Activated T-helper 1 cell treated with anti-CD3 and anti-CD28 coated beads, Interleukin-12 subunit alpha, Interleukin-12 subunit beta, Interleukin-2, Interleukin-4 antibody, amounts not matched to agents 30 ng/mL and 10 ng/mL and 1 ng/mL, durations not matched to agents 14 hours and 24 hours and 36 hours (primary cell): Measurements from ENCODE around the gene TBR1. TPM values are rescaled to one million over a fixed set of nuclear protein-coding genes. Genes with fewer than 3 reads are reported as not detected.
A peak's percentile ranks its signal among the peaks of the same experiment; 100 is the strongest.

ENCODE experiments used
- DNase-seq: peaks from one replicate; pipeline ENCODE4 v3.0.0; 2021; ENCODE audit warnings: low spot score
- H3K27ac Mint-ChIP-seq: one replicate; pipeline ENCODE4 v1.8.0; 2021; ENCODE audit warnings: mild to moderate bottlenecking, mixed read lengths
- H3K27me3 Mint-ChIP-seq: one replicate; pipeline ENCODE4 v1.8.0; 2022; ENCODE audit warnings: mild to moderate bottlenecking, moderate library complexity, mixed read lengths; ENCODE audit not compliant: insufficient read depth
- H3K36me3 Mint-ChIP-seq: one replicate; pipeline ENCODE4 v1.8.0; 2021; ENCODE audit warnings: low read depth, mixed read lengths
- H3K4me1 Mint-ChIP-seq: one replicate; pipeline ENCODE4 v1.8.0; 2021; ENCODE audit warnings: low read depth, mixed read lengths
- H3K4me3 Mint-ChIP-seq: one replicate; pipeline ENCODE4 v1.8.0; 2021; ENCODE audit warnings: mild to moderate bottlenecking, moderate library complexity, mixed read lengths
- H3K9me3 Mint-ChIP-seq: one replicate; pipeline ENCODE4 v1.8.0; 2021; ENCODE audit warnings: mixed read lengths
- intact Hi-C: fragments of 100-400 bp; cut with micrococcal nuclease; formaldehyde crosslinking; loops from one replicate; pipeline ENCODE4 v1.15.1; 2024
- total RNA-seq: library from RNA; stranded (reverse); gene quantifications from 2 replicates; pipeline ENCODE4 v1.2.3, GENCODE V29; 2022

Gene TBR1
- total RNA-seq, 1 donor from 2014 or later = not detected

- Mint-ChIP-seq H3K36me3 (peaks cover 20% of the 10 kb centered on the region), H3K27ac (peak overlapping the region; percentile 22), H3K4me1 (peaks cover 59% of the 10 kb centered on the region), H3K9me3 (no peaks in the 10 kb centered on the region), H3K27me3 (peaks cover 89% of the 10 kb centered on the region), H3K4me3 (peak overlapping the region; percentile 32)
- intact Hi-C loops = loop anchor here (5.0 kb wide), 1 partner anchor 181 kb away; no protein-coding TSS in a partner anchor
- no peak for DNase-seq
These were observed 2.2 kb downstream of the TBR1 start for GRCh38 chr2:161418275-161418714.

DNA sequence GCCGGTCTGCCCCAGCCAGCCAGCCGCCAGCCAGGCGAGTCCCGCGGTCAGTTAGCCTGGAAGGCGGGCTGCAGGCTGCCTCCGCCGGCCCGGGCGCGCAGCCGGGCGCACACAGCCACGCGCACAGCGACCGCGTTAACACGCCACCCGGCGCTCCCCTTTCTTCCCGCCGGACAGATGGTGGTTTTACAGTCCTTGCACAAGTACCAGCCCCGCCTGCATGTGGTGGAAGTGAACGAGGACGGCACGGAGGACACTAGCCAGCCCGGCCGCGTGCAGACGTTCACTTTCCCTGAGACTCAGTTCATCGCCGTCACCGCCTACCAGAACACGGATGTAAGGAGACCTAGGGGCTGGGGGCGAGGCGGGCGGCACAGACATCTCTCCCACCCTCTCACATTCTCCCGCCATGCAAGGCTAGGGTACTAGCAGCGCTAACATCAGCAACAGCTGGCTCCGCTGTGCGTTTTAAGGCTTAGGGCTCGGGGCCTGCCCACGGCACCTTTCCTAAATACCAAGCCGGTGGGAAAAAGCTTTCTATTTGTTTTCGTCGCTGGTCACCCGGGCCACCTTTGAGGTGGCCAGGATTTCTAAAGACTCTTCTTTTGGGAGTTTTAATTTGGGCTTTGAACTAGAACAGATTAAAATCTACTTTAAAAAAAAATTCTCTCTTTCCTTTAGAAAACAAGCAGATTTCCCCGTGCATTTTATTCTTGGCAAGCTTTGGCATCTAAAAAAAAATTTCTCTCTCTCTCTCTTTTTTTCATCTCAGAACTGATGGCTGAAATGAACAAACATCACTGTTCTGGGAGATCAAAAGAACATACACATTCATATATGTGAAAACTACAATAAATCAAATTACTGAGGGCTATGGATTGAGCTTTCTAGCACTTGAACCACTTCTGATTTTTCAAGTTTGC lies 2.9 kb downstream of the TBR1 start:
- peaks cover 16% of the 10 kb centered on the region for H3K36me3 Mint-ChIP-seq
- no peaks in the 10 kb centered on the region for H3K9me3 Mint-ChIP-seq
- H3K27me3 Mint-ChIP-seq = peaks cover 83% of the 10 kb centered on the region
- peak overlapping the region; percentile 58 for H3K4me3 Mint-ChIP-seq
- peak overlapping the region; percentile 72 for H3K27ac Mint-ChIP-seq
- intact Hi-C loops = loop anchor here (5.0 kb wide), 1 partner anchor 182 kb away; no protein-coding TSS in a partner anchor
- DNase-seq = no peak
- peaks cover 54% of the 10 kb centered on the region for H3K4me1 Mint-ChIP-seq

GRCh38 chr2:161419638-161420190 lies 3.6 kb downstream of the TBR1 start:
- Mint-ChIP-seq H3K4me1 (peaks cover 61% of the 10 kb centered on the region), H3K36me3 (peaks cover 19% of the 10 kb centered on the region), H3K27me3 (peaks cover 85% of the 10 kb centered on the region), H3K27ac (peak overlapping the region; percentile 64), H3K4me3 (no peak overlapping the region), H3K9me3 (no peaks in the 10 kb centered on the region)
- no peak for DNase-seq
- intact Hi-C loops = loop anchor here (5.0 kb wide), 1 partner anchor 182 kb away; no protein-coding TSS in a partner anchor

GRCh38 chr2:161420406-161421074 lies 4.4 kb downstream of the TBR1 start:
- peaks cover 87% of the 10 kb centered on the region for H3K27me3 Mint-ChIP-seq
- peak overlapping the region; percentile 13 for H3K4me3 Mint-ChIP-seq
- H3K27ac Mint-ChIP-seq = peak overlapping the region; percentile 74
- peaks cover 58% of the 10 kb centered on the region for H3K4me1 Mint-ChIP-seq
- intact Hi-C loops = no loop called here
- peaks cover 18% of the 10 kb centered on the region for H3K36me3 Mint-ChIP-seq
- H3K9me3 Mint-ChIP-seq = no peaks in the 10 kb centered on the region
- DNase-seq = no peak

GRCh38 chr2:161421686-161422085 lies 5.6 kb downstream of the TBR1 start:
- peaks cover 6% of the 10 kb centered on the region for H3K9me3 Mint-ChIP-seq
- peaks cover 18% of the 10 kb centered on the region for H3K36me3 Mint-ChIP-seq
- intact Hi-C loops = no loop called here
- H3K4me3 Mint-ChIP-seq = no peak overlapping the region
- peaks cover 55% of the 10 kb centered on the region for H3K4me1 Mint-ChIP-seq
- no peak overlapping the region for H3K27ac Mint-ChIP-seq
- no peak for DNase-seq
- peaks cover 87% of the 10 kb centered on the region for H3K27me3 Mint-ChIP-seq

DNA sequence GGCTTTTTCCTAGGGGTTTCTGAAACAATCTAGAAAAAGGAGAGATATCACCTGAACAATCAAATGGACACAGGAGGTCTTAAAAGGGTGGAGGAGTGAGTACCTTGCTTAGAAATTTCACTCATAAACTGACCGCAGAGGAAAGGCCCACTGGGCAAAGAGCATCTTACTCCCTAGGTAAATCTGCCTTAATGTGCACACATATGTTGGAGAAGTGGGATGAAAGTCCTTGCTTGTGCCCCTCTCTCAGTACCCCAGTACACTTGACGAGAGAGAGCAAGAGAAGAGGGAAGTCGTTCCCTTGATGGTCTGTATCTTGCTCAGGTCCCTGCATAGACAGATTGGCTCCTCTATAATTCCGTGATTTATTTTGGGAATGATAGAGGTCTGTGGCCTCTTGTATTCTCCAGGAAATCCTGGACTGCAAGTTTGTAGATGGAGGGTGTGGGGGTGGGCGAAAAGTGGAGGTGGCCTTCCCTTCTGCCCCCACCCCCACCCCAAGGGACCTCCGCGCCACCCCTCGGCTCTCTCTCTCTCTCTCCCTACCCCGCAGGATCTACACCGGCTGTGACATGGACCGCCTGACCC lies 6.8 kb downstream of the TBR1 start:
- H3K27me3 Mint-ChIP-seq = peaks cover 84% of the 10 kb centered on the region
- H3K4me3 Mint-ChIP-seq = peak overlapping the region; percentile 64
- peaks cover 53% of the 10 kb centered on the region for H3K4me1 Mint-ChIP-seq
- peaks cover 6% of the 10 kb centered on the region for H3K9me3 Mint-ChIP-seq
- intact Hi-C loops = no loop called here
- H3K27ac Mint-ChIP-seq = peak overlapping the region; percentile 18
- no peak for DNase-seq
- peaks cover 11% of the 10 kb centered on the region for H3K36me3 Mint-ChIP-seq

GRCh38 chr2:161423421-161424393 lies 7.6 kb downstream of the TBR1 start:
- H3K4me3 Mint-ChIP-seq = peak overlapping the region; percentile 74
- peaks cover 82% of the 10 kb centered on the region for H3K27me3 Mint-ChIP-seq
- peaks cover 11% of the 10 kb centered on the region for H3K36me3 Mint-ChIP-seq
- H3K4me1 Mint-ChIP-seq = peaks cover 45% of the 10 kb centered on the region
- intact Hi-C loops = no loop called here
- no peak for DNase-seq
- H3K27ac Mint-ChIP-seq = peak overlapping the region; percentile 90
- peaks cover 6% of the 10 kb centered on the region for H3K9me3 Mint-ChIP-seq

GRCh38 chr2:161424394-161424769 lies 8.3 kb downstream of the TBR1 start:
- H3K27me3 Mint-ChIP-seq = peaks cover 82% of the 10 kb centered on the region
- no peak for DNase-seq
- H3K27ac Mint-ChIP-seq = peak overlapping the region; percentile 90
- peaks cover 8% of the 10 kb centered on the region for H3K36me3 Mint-ChIP-seq
- H3K4me1 Mint-ChIP-seq = peaks cover 38% of the 10 kb centered on the region
- intact Hi-C loops = no loop called here
- peaks cover 6% of the 10 kb centered on the region for H3K9me3 Mint-ChIP-seq
- H3K4me3 Mint-ChIP-seq = peak overlapping the region; percentile 74

DNA sequence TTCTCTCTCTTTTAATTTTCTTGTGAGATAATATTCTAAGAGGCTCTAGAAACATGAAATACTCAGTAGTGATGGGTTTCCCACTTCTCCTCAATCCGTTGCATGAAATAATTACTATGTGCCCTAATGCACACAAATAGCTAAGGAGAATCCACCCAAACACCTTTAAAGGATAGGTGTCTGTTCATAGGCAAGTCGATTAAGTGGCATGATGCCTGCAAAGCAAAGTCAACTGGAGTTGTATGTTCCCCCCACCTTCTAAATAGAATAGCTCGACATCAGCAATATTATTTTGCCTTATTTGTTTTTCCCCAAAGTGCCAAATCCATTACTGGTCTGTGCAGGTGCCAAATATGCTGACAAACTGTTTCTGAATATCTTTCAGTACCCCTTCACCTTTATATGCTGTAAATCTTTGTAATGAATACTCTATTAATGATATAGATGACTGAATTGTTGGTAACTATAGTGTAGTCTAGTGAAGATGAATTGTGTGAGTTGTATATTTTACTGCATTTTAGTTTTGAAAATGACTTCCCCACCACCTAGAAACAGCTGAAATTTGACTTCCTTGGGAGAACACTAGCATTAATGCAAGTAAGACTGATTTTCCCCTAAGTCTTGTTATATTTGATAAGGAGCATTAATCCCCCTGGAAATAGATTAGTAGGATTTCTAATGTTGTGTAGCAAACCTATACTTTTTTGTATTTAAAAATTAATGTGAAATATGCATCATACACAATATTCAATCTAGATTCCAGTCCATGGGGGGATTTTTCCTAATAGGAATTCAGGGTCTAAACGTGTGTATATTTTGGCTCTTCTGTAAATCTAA lies 9.0 kb downstream of the TBR1 start:
- Mint-ChIP-seq H3K27ac (peak overlapping the region; percentile 90), H3K4me1 (peaks cover 34% of the 10 kb centered on the region), H3K9me3 (peaks cover 6% of the 10 kb centered on the region), H3K4me3 (peak overlapping the region; percentile 55), H3K36me3 (peaks cover 8% of the 10 kb centered on the region), H3K27me3 (peaks cover 84% of the 10 kb centered on the region)
- no peak for DNase-seq
- intact Hi-C loops = loop anchor here (1.0 to 5.0 kb wide), 5 partner anchors 9 to 697 kb away; partner anchors contain the start of genes SLC4A10 and TBR1

GRCh38 chr2:161425728-161426454 lies 9.8 kb downstream of the TBR1 start:
- no peak overlapping the region for H3K4me3 Mint-ChIP-seq
- peaks cover 85% of the 10 kb centered on the region for H3K27me3 Mint-ChIP-seq
- peaks cover 29% of the 10 kb centered on the region for H3K4me1 Mint-ChIP-seq
- H3K27ac Mint-ChIP-seq = peak overlapping the region; percentile 40
- peaks cover 6% of the 10 kb centered on the region for H3K36me3 Mint-ChIP-seq
- peaks cover 6% of the 10 kb centered on the region for H3K9me3 Mint-ChIP-seq
- DNase-seq = no peak
- intact Hi-C loops = loop anchor here (1.0 to 5.0 kb wide), 5 partner anchors 10 to 696 kb away; partner anchors contain the start of genes SLC4A10 and TBR1
